Left lung (tissue), 10 donors: ENCODE data around the gene EZH2. TPM values are rescaled to one million over a fixed set of nuclear protein-coding genes. Genes with fewer than 3 reads are reported as not detected.

Experiments used
- ATAC-seq: fragments of 200-7000 bp; cut with Tn5 transposase; one replicate; pipeline ENCODE4 v1.9.1; 2020; ENCODE audit warnings: moderate library complexity
- DNase-seq, 4 donors: peaks; one replicate each; pipeline ENCODE4 v3.0.0-alpha.2; 2013 to 2020
- H3K27ac ChIP-seq, 2 donors: fragments of 200-600 bp; sonication (generic) in 1 of 2; one replicate each; pipeline versions ENCODE4 v1.5.0 to v1.8.0; 2020 to 2021
- H3K27me3 ChIP-seq, 2 donors: fragments of 200-600 bp; sonication (generic) in 1 of 2; one replicate each; pipeline versions ENCODE4 v1.5.0 to v1.8.0; 2020 to 2021
- H3K36me3 ChIP-seq, 2 donors: fragments of 200-600 bp; sonication (generic) in 1 of 2; one replicate each; pipeline versions ENCODE4 v1.5.0 to v1.8.0; 2020 to 2021
- H3K4me1 ChIP-seq, 2 donors: fragments of 200-600 bp; one replicate each; pipeline ENCODE4 v1.8.0; 2021
- H3K4me3 ChIP-seq, 2 donors: fragments of 200-600 bp; sonication (generic) in 1 of 2; one replicate each; pipeline versions ENCODE4 v1.5.0 to v1.8.0; 2020 to 2021; ENCODE audit warnings: mild to moderate bottlenecking in 1 of 2
- H3K9me3 ChIP-seq, 2 donors: fragments of 200-600 bp; sonication (generic) in 1 of 2; one replicate each; pipeline versions ENCODE4 v1.5.0 to v1.8.0; 2020 to 2021
- intact Hi-C, 2 donors: fragments of 100-400 bp; cut with DNase I; formaldehyde crosslinking; loops; one replicate each; pipeline versions ENCODE4 v1.11.2 to v1.14.2; 2022
- polyA plus RNA-seq, 6 donors: library from polyadenylated mRNA; unstranded; fragments of 120-200 nt; gene quantifications; one replicate each; pipeline ENCODE4 v1.2.1, GENCODE V29; 2013; ENCODE audit not compliant: insufficient read length in 6 of 6
- total RNA-seq, 2 donors: library from RNA; stranded (reverse); fragmentation: NEBNext Ultra II Directional; extraction: Animal tissue kit (Norgen Biotek cat#: 25700); gene quantifications; one replicate each; pipeline ENCODE4 v1.2.1, GENCODE V29; 2021
- TF ChIP-seq, protein P1 (sequence below), 2 donors: fragments of 200-600 bp; sonication (generic) in 1 of 2; IDR thresholded peaks; one replicate each; pipeline versions ENCODE4 v1.5.0 to v1.8.0; 2021; ENCODE audit warnings: antibody characterized with exemption in 2 of 2
- donor health status: DM: no; HTN: yes; CAD: no.
- donor health status: DM: no; HTN: no; CAD: no.

Gene EZH2
- total and polyA plus RNA-seq, 8 donors, result 7.2 to 56.3 (median 41.8) TPM

DNA sequence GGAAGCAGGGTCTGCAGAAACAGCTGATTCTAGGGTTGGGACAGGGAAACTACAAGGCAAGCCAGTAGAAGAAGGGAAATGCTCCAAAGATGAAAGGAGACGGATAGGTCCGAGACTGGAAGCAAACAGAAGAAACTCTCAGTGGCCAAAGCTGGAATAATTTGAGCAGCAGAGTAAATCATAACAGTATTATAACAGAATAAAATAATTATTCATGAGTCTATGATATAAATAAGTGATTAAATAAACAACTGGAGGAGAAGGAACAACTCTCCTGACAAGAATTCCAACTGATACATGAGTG, 27.6 kb downstream of the EZH2 start:
- Histone ChIP-seq H3K4me1 (peaks cover 0 to 5% of the 10 kb centered on the region in 2 donors), H3K27ac (no peak overlapping the region), H3K36me3 (no peaks in the 10 kb centered on the region), H3K4me3 (no peak overlapping the region), H3K27me3 (no peaks in the 10 kb centered on the region), H3K9me3 (no peaks in the 10 kb centered on the region)
- ATAC-seq (no peak), DNase-seq (no peak)
- TF ChIP-seq, protein P1, sequence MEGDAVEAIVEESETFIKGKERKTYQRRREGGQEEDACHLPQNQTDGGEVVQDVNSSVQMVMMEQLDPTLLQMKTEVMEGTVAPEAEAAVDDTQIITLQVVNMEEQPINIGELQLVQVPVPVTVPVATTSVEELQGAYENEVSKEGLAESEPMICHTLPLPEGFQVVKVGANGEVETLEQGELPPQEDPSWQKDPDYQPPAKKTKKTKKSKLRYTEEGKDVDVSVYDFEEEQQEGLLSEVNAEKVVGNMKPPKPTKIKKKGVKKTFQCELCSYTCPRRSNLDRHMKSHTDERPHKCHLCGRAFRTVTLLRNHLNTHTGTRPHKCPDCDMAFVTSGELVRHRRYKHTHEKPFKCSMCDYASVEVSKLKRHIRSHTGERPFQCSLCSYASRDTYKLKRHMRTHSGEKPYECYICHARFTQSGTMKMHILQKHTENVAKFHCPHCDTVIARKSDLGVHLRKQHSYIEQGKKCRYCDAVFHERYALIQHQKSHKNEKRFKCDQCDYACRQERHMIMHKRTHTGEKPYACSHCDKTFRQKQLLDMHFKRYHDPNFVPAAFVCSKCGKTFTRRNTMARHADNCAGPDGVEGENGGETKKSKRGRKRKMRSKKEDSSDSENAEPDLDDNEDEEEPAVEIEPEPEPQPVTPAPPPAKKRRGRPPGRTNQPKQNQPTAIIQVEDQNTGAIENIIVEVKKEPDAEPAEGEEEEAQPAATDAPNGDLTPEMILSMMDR (IDR thresholded peaks at IDR 0.05), result no peak
- intact Hi-C loops, result no loop called here

DNA sequence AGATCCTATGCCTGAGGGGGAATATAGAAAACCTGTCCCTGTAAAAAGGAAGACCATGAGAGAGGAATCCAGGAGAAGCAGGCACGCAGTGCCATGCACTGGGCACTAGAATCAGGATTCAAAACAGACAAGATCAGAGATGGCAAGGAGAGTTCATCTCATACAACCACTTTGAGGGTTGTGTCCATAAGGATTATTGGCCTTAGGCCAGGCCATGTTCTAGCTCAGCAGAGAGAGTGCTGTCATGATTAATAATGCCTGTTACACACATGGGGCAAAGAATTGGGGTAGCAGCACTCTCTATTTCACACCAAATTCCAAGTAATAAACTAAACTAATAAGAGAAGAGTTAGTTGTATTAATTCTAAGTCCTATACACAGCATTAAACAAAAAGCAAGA, 29.1 kb downstream of the EZH2 start:
- no peak for DNase-seq
- TF ChIP-seq, protein P1 (IDR thresholded peaks at IDR 0.05), result no peak
- ATAC-seq, result no peak
- Histone ChIP-seq H3K4me1 (peaks cover 0 to 5% of the 10 kb centered on the region in 2 donors), H3K36me3 (no peaks in the 10 kb centered on the region), H3K9me3 (no peaks in the 10 kb centered on the region), H3K27me3 (no peaks in the 10 kb centered on the region), H3K4me3 (no peak overlapping the region), H3K27ac (no peak overlapping the region)
- intact Hi-C loops, result no loop called here

DNA sequence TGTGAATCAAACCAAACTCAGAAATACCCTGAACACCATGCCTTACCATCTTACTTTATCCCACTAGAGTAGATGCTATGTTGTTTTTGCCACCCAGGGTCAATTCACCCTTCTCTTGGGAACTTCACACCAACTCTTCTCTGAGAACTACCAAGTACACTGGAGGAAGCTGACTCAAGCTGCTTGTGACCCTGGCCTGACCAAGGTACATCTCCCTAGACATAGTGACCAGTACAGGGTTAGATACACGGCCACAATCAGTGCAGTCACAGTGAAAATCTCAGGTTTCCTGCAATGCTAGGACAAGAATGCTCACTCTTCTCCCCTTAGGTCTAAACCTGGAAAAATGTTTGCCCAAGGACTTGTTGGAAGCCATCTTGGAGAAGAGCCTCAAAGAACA, 31.8 kb downstream of the EZH2 start:
- TF ChIP-seq, protein P1 (IDR thresholded peaks at IDR 0.05), result no peak
- H3K4me1 ChIP-seq, result peaks cover 0 to 5% of the 10 kb centered on the region in 2 donors
- no peak overlapping the region for H3K27ac ChIP-seq
- no peaks in the 10 kb centered on the region for H3K9me3 ChIP-seq
- no peaks in the 10 kb centered on the region for H3K36me3 ChIP-seq
- intact Hi-C loops, result no loop called here
- DNase-seq (no peak), ATAC-seq (no peak)
- H3K27me3 ChIP-seq, result no peaks in the 10 kb centered on the region
- no peak overlapping the region for H3K4me3 ChIP-seq

DNA sequence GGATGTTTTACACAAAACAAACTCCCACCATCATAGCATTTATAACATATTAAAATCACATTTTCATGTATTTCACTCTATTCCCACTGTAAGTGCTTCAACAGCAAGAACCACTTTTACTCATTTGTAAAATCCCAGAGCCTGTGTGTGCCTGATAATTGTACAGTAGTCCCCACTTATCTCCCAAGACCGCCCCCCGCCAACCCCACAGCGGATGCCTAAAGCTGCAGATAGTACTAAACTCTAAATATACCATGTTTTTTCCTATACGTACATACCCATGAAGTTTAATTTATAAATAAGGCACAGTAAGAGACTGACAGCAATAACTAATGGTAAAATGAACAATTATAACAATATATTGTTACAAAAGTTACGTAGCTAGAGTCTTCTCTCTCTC, 33.5 kb downstream of the EZH2 start:
- H3K36me3 ChIP-seq, result no peaks in the 10 kb centered on the region
- H3K9me3 ChIP-seq, result no peaks in the 10 kb centered on the region
- H3K4me3 ChIP-seq, result no peak overlapping the region
- ATAC-seq (no peak), DNase-seq (no peak)
- H3K4me1 ChIP-seq, result no peaks in the 10 kb centered on the region
- intact Hi-C loops, result no loop called here
- H3K27me3 ChIP-seq, result no peaks in the 10 kb centered on the region
- no peak overlapping the region for H3K27ac ChIP-seq
- TF ChIP-seq, protein P1 (IDR thresholded peaks at IDR 0.05), result no peak

DNA sequence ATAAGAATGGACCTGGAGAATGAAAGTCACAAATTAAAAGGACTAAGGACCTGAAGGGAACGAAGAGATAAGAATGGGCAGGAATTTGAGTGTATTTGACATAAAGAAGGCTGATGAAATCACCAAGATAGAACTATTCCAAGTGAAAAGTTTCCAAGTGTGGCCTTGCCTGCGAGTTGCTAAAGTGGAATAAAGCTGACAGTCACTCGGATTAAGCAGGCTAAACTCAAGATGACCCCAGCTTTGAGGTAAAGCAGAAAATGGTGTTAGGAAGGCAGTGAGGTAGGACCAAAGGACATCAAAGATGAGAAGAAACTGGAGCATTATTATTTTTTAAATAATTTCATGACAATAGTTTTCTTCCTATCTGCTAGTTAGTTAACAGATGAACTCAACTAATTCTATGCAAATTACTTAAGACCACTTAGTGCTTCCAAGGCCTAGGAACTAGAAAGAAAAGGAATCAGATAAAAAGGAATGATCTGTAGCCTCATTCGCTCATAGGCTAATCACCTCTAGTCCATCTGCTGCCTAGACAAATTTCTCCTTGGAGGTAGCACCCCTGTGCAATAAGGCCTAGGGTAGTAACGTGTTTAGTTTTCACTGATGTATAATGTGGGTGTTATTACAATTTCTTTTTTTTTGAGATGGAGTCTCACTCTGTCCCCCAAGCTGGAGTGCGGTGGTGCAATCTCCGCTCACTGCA, 34.5 kb downstream of the EZH2 start:
- TF ChIP-seq, protein P1 (IDR thresholded peaks at IDR 0.05), result no peak
- Histone ChIP-seq H3K9me3 (no peaks in the 10 kb centered on the region), H3K4me1 (no peaks in the 10 kb centered on the region), H3K4me3 (no peak overlapping the region), H3K27me3 (no peaks in the 10 kb centered on the region), H3K27ac (no peak overlapping the region), H3K36me3 (no peaks in the 10 kb centered on the region)
- ATAC-seq (no peak), DNase-seq (no peak)
- intact Hi-C loops, result no loop called here
